IMR-90 (cell line): ENCODE results near the gene TMEM263. TPM values are rescaled to one million over a fixed set of nuclear protein-coding genes. Genes with fewer than 3 reads are reported as not detected.

Experiments used
- ATAC-seq: fragments of 200-7000 bp; cut with Tn5 transposase; 2 replicates; pipeline ENCODE4 v1.9.1; 2020; ENCODE audit warnings: low read depth, mild to moderate bottlenecking, moderate library complexity
- BruUV-seq: library from RNA; stranded (reverse); fragments of 400-500 nt; replicated peaks from 2 replicates; lab custom pipeline; 2021; lab: Mats Ljungman, UMichigan
- CTCF ChIA-PET: fragments of 300-600 bp; formaldehyde crosslinking; extraction: SDS; loops from one replicate; lab custom pipeline; 2021; ENCODE audit warnings: antibody characterized with exemption; lab: Yijun Ruan, JAX
- POLR2A ChIA-PET: fragments of 300-600 bp; sonication (Branson Sonifier 250); formaldehyde crosslinking; loops from one replicate; lab custom pipeline; 2022; ENCODE audit warnings: antibody characterized with exemption; ENCODE audit not compliant: unreplicated experiment; lab: Charles Lee
- DNase-seq: peaks from one replicate; pipeline ENCODE4 v3.0.0; 2013
- H2AFZ ChIP-seq: replicated peaks from 2 replicates; pipeline ENCODE3; 2013; ENCODE audit warnings: low read length, mild to moderate bottlenecking; ENCODE audit not compliant: poor library complexity
- H2AK5ac ChIP-seq: 2 replicates; pipeline ENCODE4 v1.6.1; 2013; ENCODE audit warnings: low read depth, low read length, inconsistent platforms
- H2AK9ac ChIP-seq: replicated peaks from 2 replicates; pipeline ENCODE3; 2013; ENCODE audit warnings: mild to moderate bottlenecking, low read depth, low read length, moderate library complexity; ENCODE audit not compliant: poor library complexity
- H2BK120ac ChIP-seq: 2 replicates; pipeline ENCODE4 v1.6.1; 2013; ENCODE audit warnings: low read depth, low read length, inconsistent platforms
- H2BK15ac ChIP-seq: 3 replicates; pipeline ENCODE4 v1.6.1; 2013; ENCODE audit warnings: low read depth, low read length, inconsistent platforms
- H2BK20ac ChIP-seq: 2 replicates; pipeline ENCODE4 v1.6.1; 2013; ENCODE audit warnings: low read depth, mild to moderate bottlenecking, inconsistent platforms, low read length, moderate library complexity
- H2BK5ac ChIP-seq: 2 replicates; pipeline ENCODE4 v1.6.1; 2013; ENCODE audit warnings: mild to moderate bottlenecking, low read depth, low read length, inconsistent platforms; ENCODE audit not compliant: poor library complexity, severe bottlenecking
- H3K14ac ChIP-seq: replicated peaks from 2 replicates; pipeline ENCODE4 v1.6.1; 2013; ENCODE audit warnings: low read depth, low read length, inconsistent platforms
- H3K18ac ChIP-seq: 2 replicates; pipeline ENCODE4 v1.6.1; 2013; ENCODE audit warnings: low read depth, low read length, control low read depth
- H3K23ac ChIP-seq: 2 replicates; pipeline ENCODE4 v1.6.1; 2013; ENCODE audit warnings: low read depth, low read length, inconsistent platforms
- H3K27ac ChIP-seq: 2 replicates; pipeline ENCODE4 v1.5.1; 2013; ENCODE audit warnings: mild to moderate bottlenecking, control low read depth, low read length; ENCODE audit not compliant: insufficient read depth
- H3K27me3 ChIP-seq: 2 replicates; pipeline ENCODE4 v1.6.1; 2013; ENCODE audit warnings: low read length; ENCODE audit not compliant: control insufficient read depth, insufficient read depth
- H3K36me3 ChIP-seq: 2 replicates; pipeline ENCODE4 v1.6.1; 2013; ENCODE audit warnings: low read length, mixed read lengths; ENCODE audit not compliant: control insufficient read depth, insufficient read depth
- H3K4ac ChIP-seq: 2 replicates; pipeline ENCODE4 v1.6.1; 2013; ENCODE audit warnings: low read depth, low read length, inconsistent platforms
- H3K4me1 ChIP-seq: 2 replicates; pipeline ENCODE4 v1.6.1; 2013; ENCODE audit warnings: low read length, mixed read lengths; ENCODE audit not compliant: control insufficient read depth, insufficient read depth
- H3K4me2 ChIP-seq: 2 replicates; pipeline ENCODE4 v1.6.1; 2013; ENCODE audit warnings: low read depth, mild to moderate bottlenecking, control low read depth, low read length, moderate library complexity
- H3K4me3 ChIP-seq: 2 replicates; pipeline ENCODE4 v1.5.1; 2013; ENCODE audit warnings: low read depth, mild to moderate bottlenecking, control low read depth, low read length, moderate library complexity; ENCODE audit not compliant: insufficient read depth
- H3K56ac ChIP-seq: 2 replicates; pipeline ENCODE4 v1.6.1; 2013; ENCODE audit warnings: low read length, inconsistent platforms; ENCODE audit not compliant: insufficient read depth; ENCODE audit errors: extremely low read depth
- H3K79me1 ChIP-seq, 2 experiments: 2 replicates each; pipeline ENCODE4 v1.6.1; 2013; ENCODE audit warnings: low read length in 2 of 2, inconsistent platforms in 1 of 2, low read depth in 1 of 2
- H3K9ac ChIP-seq: 2 replicates; pipeline ENCODE4 v1.6.1; 2013; ENCODE audit warnings: low read depth, low read length, control low read depth
- H3K9me1 ChIP-seq: 2 replicates; pipeline ENCODE4 v1.6.1; 2013; ENCODE audit warnings: low read length, inconsistent platforms; ENCODE audit not compliant: insufficient read depth
- H3K9me3 ChIP-seq: 2 replicates; pipeline ENCODE4 v1.6.1; 2013; ENCODE audit warnings: low read length; ENCODE audit not compliant: control insufficient read depth, insufficient read depth
- H4K20me1 ChIP-seq: 2 replicates; pipeline ENCODE4 v1.6.1; 2013; ENCODE audit warnings: low read length, inconsistent platforms; ENCODE audit not compliant: insufficient read depth
- H4K5ac ChIP-seq: 2 replicates; pipeline ENCODE4 v1.6.1; 2013; ENCODE audit warnings: mild to moderate bottlenecking, low read depth, low read length, control low read depth
- H4K8ac ChIP-seq, 2 experiments: 2 replicates each; pipeline ENCODE4 v1.6.1; 2013; ENCODE audit warnings: low read depth in 2 of 2, low read length in 2 of 2, control low read depth in 1 of 2, inconsistent platforms in 1 of 2
- H4K91ac ChIP-seq: 2 replicates; pipeline ENCODE4 v1.6.1; 2013; ENCODE audit warnings: low read depth, low read length, inconsistent platforms; ENCODE audit not compliant: insufficient read depth
- CEBPB ChIP-seq: IDR thresholded peaks from 2 replicates; pipeline ENCODE4 v1.6.1; 2012; ENCODE audit warnings: low read depth, low read length, improper control_type of control experiment
- WGBS, 2 experiments: methylation state at CpG; one replicate each; pipeline versions ENCODE4 v1.1.5 to v1.1.7; 2013; ENCODE audit warnings: missing lambda C conversion rate in 2 of 2; ENCODE audit not compliant: insufficient read length in 1 of 2; ENCODE audit errors: extremely low coverage in 2 of 2; 5-methylcytosine and 5-hydroxymethylcytosine counted together
- dilution Hi-C: fragments of 300-500 bp; cut with HindIII; formaldehyde crosslinking; loops from one replicate; pipeline ENCODE4 v1.14.3; 2018; ENCODE audit warnings: low sequenced_read_pairs; ENCODE audit not compliant: unreplicated experiment
- in situ Hi-C: fragments of 300-500 bp; cut with MboI; formaldehyde crosslinking; loops from 3 replicates; pipeline ENCODE4 v1.14.3; 2019; ENCODE audit warnings: low sequenced_read_pairs, inconsistent platforms, mixed read lengths
- intact Hi-C: fragments of 100-400 bp; cut with micrococcal nuclease; formaldehyde crosslinking; loops from 2 replicates; pipeline ENCODE4 v1.10.0; 2022
- polyA plus RNA-seq, 3 experiments: library from polyadenylated mRNA; depleted of rRNA; stranded (reverse); fragments of >200 nt; gene quantifications; 2 replicates each; pipeline ENCODE4 v1.2.3, GENCODE V29; 2012; ENCODE audit warnings: low replicate concordance in 1 of 3
- total RNA-seq: library from RNA; depleted of rRNA; stranded (reverse); fragments of >200 nt; gene quantifications from 2 replicates; pipeline ENCODE4 v1.2.3, GENCODE V29; 2012

Gene TMEM263
- total and polyA plus RNA-seq, 2 of the 4 experiments (the other 2 are of a cell fraction), result 47.9 to 99.7 TPM

DNA sequence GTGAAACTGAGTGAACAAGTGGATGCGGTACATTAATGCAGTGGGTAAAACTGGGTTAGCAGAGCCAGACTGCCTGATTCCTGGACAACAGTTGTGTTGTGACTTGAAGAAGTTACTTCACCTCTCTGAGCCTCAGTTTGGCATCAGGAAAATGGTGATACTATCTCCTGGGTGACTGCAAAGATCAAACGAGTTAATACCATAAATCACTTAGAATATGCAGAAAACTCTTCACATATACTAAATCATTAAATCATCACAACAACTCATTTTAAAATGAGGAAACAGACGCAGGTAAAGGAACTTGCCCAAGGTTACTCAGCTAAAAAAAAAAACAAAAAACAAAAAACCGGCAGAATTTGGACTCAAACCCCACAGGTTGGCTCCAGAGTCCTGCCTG lies 30.4 kb downstream of the TMEM263 start:
- H4K8ac ChIP-seq, result peak overlapping the region; percentile 44 to 63; a peak in 2 of 4 replicates
- H3K27ac ChIP-seq, result peak overlapping the region; percentile 39; the same call in 1 of the 2 replicates
- no peak overlapping the region for H4K5ac ChIP-seq
- ChIA-PET POLR2A (interaction anchor here (0.6 to 1.0 kb wide), 3 partner anchors 9 to 645 kb away, joined by 3 to 4 read pairs (median 4); no protein-coding TSS in a partner anchor), CTCF (no interaction called here)
- H2BK15ac ChIP-seq, result no peak overlapping the region
- no peaks in the 10 kb centered on the region for H3K27me3 ChIP-seq
- no peak overlapping the region for H3K4ac ChIP-seq
- peaks cover 16 to 28% of the 10 kb centered on the region in 2 experiments for H3K79me1 ChIP-seq
- no peak overlapping the region for H4K91ac ChIP-seq
- no peak overlapping the region for H2AK9ac ChIP-seq
- peak overlapping the region; percentile 92 for H3K23ac ChIP-seq
- DNase-seq (no peak), ATAC-seq (no peak)
- dilution Hi-C loops, result no loop called here
- no peak overlapping the region for H2AFZ ChIP-seq
- H3K56ac ChIP-seq, result peak overlapping the region; percentile 47; the same call in 1 of the 2 replicates
- no peak for TF ChIP-seq CEBPB
- H3K36me3 ChIP-seq, result peaks cover 2% of the 10 kb centered on the region; the same call in 1 of the 2 replicates
- intact Hi-C loops, result no loop called here
- H3K4me2 ChIP-seq, result peak overlapping the region; percentile 96
- no peak overlapping the region for H2BK120ac ChIP-seq
- no CpG with 5 or more reads among the region's 4 CpGs for WGBS, 2 experiments
- H3K9ac ChIP-seq, result peak overlapping the region; percentile 96
- H2BK5ac ChIP-seq, result no peak overlapping the region
- H3K9me1 ChIP-seq, result peaks cover 29% of the 10 kb centered on the region
- in situ Hi-C loops, result no loop called here
- BruUV-seq, result no TSS peak
- no peaks in the 10 kb centered on the region for H3K9me3 ChIP-seq
- H2BK20ac ChIP-seq, result no peak overlapping the region
- H3K4me1 ChIP-seq, result peaks cover 13% of the 10 kb centered on the region
- 0 out of 2 replicates have a peak, but pooled peaks cover 3% of the 10 kb centered on the region for H4K20me1 ChIP-seq
- no peak overlapping the region; the same call in 1 of the 2 replicates for H2AK5ac ChIP-seq
- no peak overlapping the region for H3K14ac ChIP-seq
- no peak overlapping the region for H3K18ac ChIP-seq
- peak overlapping the region; percentile 95 for H3K4me3 ChIP-seq
